Coronary artery (tissue), 2 donors: Measurements from ENCODE around the gene HTR5A.

Experiments
- DNase-seq: peaks from one replicate; pipeline ENCODE4 v3.0.0-alpha.2; 2017; ENCODE audit warnings: low spot score
- H3K27ac ChIP-seq, 2 donors: fragments of 200-600 bp; sonication (generic); one replicate each; pipeline ENCODE4 v1.5.1; 2016 to 2019
- H3K4me3 ChIP-seq: fragments of 200-600 bp; sonication (generic); 2 replicates; pipeline ENCODE4 v1.5.1; 2016; ENCODE audit warnings: mild to moderate bottlenecking, moderate library complexity
- CTCF ChIP-seq: fragments of 200-600 bp; sonication (generic); IDR thresholded peaks from one replicate; pipeline ENCODE4 v1.5.1; 2019; ENCODE audit warnings: antibody characterized with exemption

Gene HTR5A

GRCh38 chr7:155131090-155131489 lies 61.0 kb downstream of the HTR5A start:
- H3K27ac ChIP-seq, result no peak overlapping the region
- DNase-seq, result no peak
- H3K4me3 ChIP-seq, result no peak overlapping the region
- TF ChIP-seq CTCF, result no peak

GRCh38 chr7:155132431-155132830 lies 62.3 kb downstream of the HTR5A start:
- Histone ChIP-seq H3K4me3 (no peak overlapping the region), H3K27ac (no peak overlapping the region)
- no peak for DNase-seq
- TF ChIP-seq CTCF, result no peak

- no peak overlapping the region for H3K27ac ChIP-seq
- no peak for TF ChIP-seq CTCF
- no peak overlapping the region for H3K4me3 ChIP-seq
- no peak for DNase-seq
Observed at GRCh38 chr7:155136619-155137243, 66.6 kb downstream of the HTR5A start.
